K562 (cell line): ENCODE measurements around the gene NOTO. TPM values are rescaled to one million over a fixed set of nuclear protein-coding genes. Genes with fewer than 3 reads are reported as not detected.

Experiments used
- CBFA2T3 ChIP-seq: fragments of 450-650 bp; IDR thresholded peaks from 2 replicates; pipeline ENCODE4 v1.6.1; 2017
- CC2D1A ChIP-seq: fragments of 450-650 bp; IDR thresholded peaks from 2 replicates; pipeline ENCODE4 v1.6.1; 2017; ENCODE audit warnings: mild to moderate bottlenecking
- CCAR2 ChIP-seq: fragments of 200-400 bp; formaldehyde crosslinking; IDR thresholded peaks from 2 replicates; pipeline ENCODE4 v1.6.1; 2017; ENCODE audit warnings: mild to moderate bottlenecking, low read depth, low read length
- HDAC8 ChIP-seq: fragments of 450-650 bp; IDR thresholded peaks from 2 replicates; pipeline ENCODE4 v1.6.1; 2016; ENCODE audit warnings: mild to moderate bottlenecking, missing genetic modification characterization, moderate library complexity, missing compliant biosample characterization
- HEY1 ChIP-seq: fragments of 250-450 bp; sonication (Bioruptor Pico); IDR thresholded peaks from 2 replicates; pipeline ENCODE4 v1.5.0; 2020; ENCODE audit warnings: mild to moderate bottlenecking, moderate library complexity, borderline replicate concordance
- HOXB6 ChIP-seq: fragments of 250-450 bp; sonication (Bioruptor Pico); IDR thresholded peaks from 2 replicates; pipeline ENCODE4 v1.5.1; 2022; ENCODE audit warnings: mild to moderate bottlenecking, borderline replicate concordance
- NELFE ChIP-seq: IDR thresholded peaks from 2 replicates; pipeline ENCODE4 v1.6.1; 2011; ENCODE audit warnings: mild to moderate bottlenecking; ENCODE audit not compliant: insufficient read depth, insufficient read length
- SUPT5H ChIP-seq: fragments of 450-650 bp; IDR thresholded peaks from 2 replicates; pipeline ENCODE4 v1.6.1; 2016
- TAL1 ChIP-seq: fragments of 450-650 bp; IDR thresholded peaks from 2 replicates; pipeline ENCODE4 v1.6.1; 2016; ENCODE audit warnings: mild to moderate bottlenecking
- TCF3 ChIP-seq: sonication (generic); formaldehyde crosslinking; IDR thresholded peaks from 2 replicates; pipeline ENCODE4 v1.4.0; 2020; ENCODE audit warnings: mild to moderate bottlenecking, missing genetic modification reagents
- TFAM ChIP-seq: fragments of 250-450 bp; sonication (Bioruptor Pico); conservative IDR thresholded peaks from 2 replicates; pipeline ENCODE4 v1.5.0; 2021; ENCODE audit warnings: mild to moderate bottlenecking, moderate library complexity
- TRIM28 ChIP-seq: fragments of 450-650 bp; IDR thresholded peaks from 2 replicates; pipeline ENCODE4 v1.6.1; 2017
- ZBTB11 ChIP-seq, 3 experiments: fragments of 200-800 bp in 1 of 3; fragments of 250-450 bp in 1 of 3; fragments of 450-650 bp in 1 of 3; sonication (Bioruptor Pico) in 1 of 3; sonication (Bioruptor generic) in 1 of 3; formaldehyde crosslinking in 1 of 3; IDR thresholded peaks; 2 replicates each; pipeline versions ENCODE4 v1.6.1 to v1.8.0; 2016 to 2022; ENCODE audit warnings: mild to moderate bottlenecking in 2 of 3, missing genetic modification characterization in 2 of 3, missing compliant biosample characterization in 1 of 3, moderate library complexity in 1 of 3
- ZFX ChIP-seq: sonication (generic); formaldehyde crosslinking; IDR thresholded peaks from 2 replicates; pipeline ENCODE4 v1.8.0; 2022; ENCODE audit warnings: mild to moderate bottlenecking, missing genetic modification reagents, moderate library complexity
- ZNF174 ChIP-seq: fragments of 250-450 bp; sonication (Bioruptor Pico); IDR thresholded peaks from 2 replicates; pipeline ENCODE4 v1.4.0; 2020; ENCODE audit warnings: mild to moderate bottlenecking
- ZNF212 ChIP-seq: fragments of 450-650 bp; formaldehyde crosslinking; IDR thresholded peaks from 2 replicates; pipeline ENCODE4 v1.4.0; 2020; ENCODE audit warnings: mild to moderate bottlenecking
- polyA plus RNA-seq, 8 experiments: library from polyadenylated mRNA; depleted of rRNA in 4 of 8; stranded (reverse) in 5 of 8; unstranded in 3 of 8; fragments of >200 nt; fragmentation: Nextera tagmentation in 2 of 8; fragmentation: Illumina TruSeq in 1 of 8; extraction: Ambion mirVana in 2 of 8; extraction: Trizol in 1 of 8; gene quantifications; 2 replicates each; pipeline versions ENCODE4 v1.2.1 to v1.2.3, GENCODE V29; 2011 to 2014; ENCODE audit warnings: inconsistent platforms in 1 of 8, missing spikeins in 1 of 8
- total RNA-seq, 7 experiments: library from RNA; depleted of rRNA in 6 of 7; stranded (reverse); fragments of >200 nt in 6 of 7; fragmentation: Illumina TruSeq in 2 of 7; extraction: Trizol in 2 of 7; gene quantifications; 2 replicates each; pipeline versions ENCODE4 v1.2.1 to v1.2.3, GENCODE V29; 2011 to 2021; ENCODE audit warnings: low replicate concordance in 1 of 7
- TF ChIP-seq, protein P1 (sequence below): sonication (generic); formaldehyde crosslinking; IDR thresholded peaks from 2 replicates; pipeline ENCODE4 v1.8.1; 2023; ENCODE audit warnings: mild to moderate bottlenecking, missing genetic modification reagents, moderate library complexity
- TF ChIP-seq, protein P2 (sequence below): IDR thresholded peaks from 2 replicates; pipeline ENCODE4 v1.6.1; 2011; ENCODE audit not compliant: insufficient read length; ENCODE audit errors: extremely low read depth

Gene NOTO
- total and polyA plus RNA-seq, 9 of the 15 experiments (the other 6 are each of a cell fraction or from before 2014, with no cell fraction given): not detected

DNA sequence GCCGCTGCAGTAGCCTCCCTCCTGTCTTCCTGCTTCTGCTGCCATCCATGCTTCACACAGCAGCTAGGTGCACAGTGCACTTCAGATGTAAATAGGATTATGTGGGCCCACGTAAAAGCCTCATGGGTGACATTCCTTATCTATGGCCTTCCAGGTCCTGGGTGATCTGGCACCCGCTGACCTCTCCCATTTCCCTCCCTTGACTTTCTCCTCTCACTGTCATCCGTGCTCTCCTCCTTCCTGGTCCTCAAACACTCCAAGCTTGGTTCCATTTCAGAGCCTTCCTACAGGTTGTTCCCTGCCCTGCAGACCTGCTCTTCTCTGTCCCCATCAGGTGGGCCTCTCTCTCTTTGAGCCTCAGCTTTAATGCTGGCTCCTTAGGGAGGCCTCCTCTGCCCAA lies 7.6 kb downstream of the NOTO start (continued):
- peak in 1 of 3 experiments; percentile 46; a peak in 1 of 6 replicates for TF ChIP-seq ZBTB11 (CRISPR knock-in tag; IDR thresholded peaks at IDR 0.05)
- TF ChIP-seq HDAC8 (tag): no peak
- no peak for TF ChIP-seq TFAM (CRISPR knock-in tag)
- TF ChIP-seq TAL1: peak; percentile 37; the same call in 1 of the 2 replicates
- no peak for TF ChIP-seq NELFE
- TF ChIP-seq HOXB6 (CRISPR knock-in tag): no peak
- TF ChIP-seq, protein P1, sequence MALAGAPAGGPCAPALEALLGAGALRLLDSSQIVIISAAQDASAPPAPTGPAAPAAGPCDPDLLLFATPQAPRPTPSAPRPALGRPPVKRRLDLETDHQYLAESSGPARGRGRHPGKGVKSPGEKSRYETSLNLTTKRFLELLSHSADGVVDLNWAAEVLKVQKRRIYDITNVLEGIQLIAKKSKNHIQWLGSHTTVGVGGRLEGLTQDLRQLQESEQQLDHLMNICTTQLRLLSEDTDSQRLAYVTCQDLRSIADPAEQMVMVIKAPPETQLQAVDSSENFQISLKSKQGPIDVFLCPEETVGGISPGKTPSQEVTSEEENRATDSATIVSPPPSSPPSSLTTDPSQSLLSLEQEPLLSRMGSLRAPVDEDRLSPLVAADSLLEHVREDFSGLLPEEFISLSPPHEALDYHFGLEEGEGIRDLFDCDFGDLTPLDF (CRISPR knock-in tag): no peak
- no peak for TF ChIP-seq ZNF174 (CRISPR knock-in tag)
- peak; percentile 54 for TF ChIP-seq TCF3 (CRISPR knock-in tag)
- TF ChIP-seq, protein P2, sequence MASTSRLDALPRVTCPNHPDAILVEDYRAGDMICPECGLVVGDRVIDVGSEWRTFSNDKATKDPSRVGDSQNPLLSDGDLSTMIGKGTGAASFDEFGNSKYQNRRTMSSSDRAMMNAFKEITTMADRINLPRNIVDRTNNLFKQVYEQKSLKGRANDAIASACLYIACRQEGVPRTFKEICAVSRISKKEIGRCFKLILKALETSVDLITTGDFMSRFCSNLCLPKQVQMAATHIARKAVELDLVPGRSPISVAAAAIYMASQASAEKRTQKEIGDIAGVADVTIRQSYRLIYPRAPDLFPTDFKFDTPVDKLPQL: no peak
- peak; percentile 53; the same call in 1 of the 2 replicates for TF ChIP-seq CBFA2T3
- TF ChIP-seq SUPT5H: no peak
- no peak for TF ChIP-seq TRIM28
- TF ChIP-seq ZNF212 (CRISPR knock-in tag): no peak
- TF ChIP-seq CC2D1A: no peak
- no peak for TF ChIP-seq HEY1 (CRISPR knock-in tag)
- no peak for TF ChIP-seq ZFX (CRISPR knock-in tag)
- TF ChIP-seq CCAR2: no peak
